Stimulated activated CD8-positive, alpha-beta memory T cell treated with anti-CD3 and anti-CD28 coated beads, Interleukin-15, amount 100 ng/mL, for 24 hours (primary cell): ENCODE results near the gene AOC1.

Experiments
- DNase-seq: peaks from one replicate; pipeline ENCODE4 v3.0.0-alpha.2; 2020; ENCODE audit warnings: low read depth

AOC1 gene

GRCh38 chr7:150858236-150859197, 6.2 kb downstream of the AOC1 start:
- DNase-seq = no peak

GRCh38 chr7:150860291-150860977, 8.1 kb downstream of the AOC1 start:
- no peak for DNase-seq

GRCh38 chr7:150860978-150861295, 8.6 kb downstream of the AOC1 start:
- DNase-seq = no peak

- DNase-seq = no peak
Observed at GRCh38 chr7:150862356-150862755, 10.0 kb downstream of the AOC1 start.

- no peak for DNase-seq
Observed at GRCh38 chr7:150863946-150864345, 11.6 kb downstream of the AOC1 start.

GRCh38 chr7:150866932-150867564, 14.7 kb downstream of the AOC1 start:
- no peak for DNase-seq

- DNase-seq = no peak
Observed at GRCh38 chr7:150867605-150868004, 15.3 kb downstream of the AOC1 start.

GRCh38 chr7:150869467-150869866, 17.1 kb downstream of the AOC1 start:
- no peak for DNase-seq

- no peak for DNase-seq
Observed at GRCh38 chr7:150871601-150872000, 19.3 kb downstream of the AOC1 start.

GRCh38 chr7:150874401-150875198, 22.3 kb downstream of the AOC1 start:
- no peak for DNase-seq

- DNase-seq = no peak
Observed at GRCh38 chr7:150875791-150876190, 23.5 kb downstream of the AOC1 start.

- peak; percentile 21 for DNase-seq
Observed at GRCh38 chr7:150876817-150877526, 24.7 kb downstream of the AOC1 start.

GRCh38 chr7:150877536-150877935, 25.2 kb downstream of the AOC1 start:
- DNase-seq = no peak

- no peak for DNase-seq
Observed at GRCh38 chr7:150879345-150879744, 27.0 kb downstream of the AOC1 start.

- DNase-seq = no peak
Observed at GRCh38 chr7:150881189-150881588, 28.9 kb downstream of the AOC1 start.

- DNase-seq = no peak
Observed at GRCh38 chr7:150890853-150891584, 38.7 kb downstream of the AOC1 start.

GRCh38 chr7:150891740-150892139, 39.4 kb downstream of the AOC1 start:
- DNase-seq = no peak

GRCh38 chr7:150895809-150896208, 43.5 kb downstream of the AOC1 start:
- DNase-seq = no peak

- DNase-seq = no peak
Observed at GRCh38 chr7:150896562-150897209, 44.4 kb downstream of the AOC1 start.
